ENCODE results near the gene SMIM22.

Gene SMIM22

GRCh38 chr16:4813251-4814003 lies 18.3 kb downstream of the SMIM22 start:
- no peak for DNase-seq (ENCODE audit: insufficient read length, low spot score)
- no peak for FAIRE-seq

- DNase-seq (ENCODE audit: insufficient read length, low spot score) = no peak
- FAIRE-seq = no peak
Measured at GRCh38 chr16:4814046-4814445, 18.9 kb downstream of the SMIM22 start.

- no peak for DNase-seq (ENCODE audit: insufficient read length, low spot score)
- no peak for FAIRE-seq
Measured at GRCh38 chr16:4814542-4815173, 19.5 kb downstream of the SMIM22 start.

GRCh38 chr16:4820652-4821051 lies 25.5 kb downstream of the SMIM22 start:
- DNase-seq (ENCODE audit: insufficient read length, low spot score) (no peak), FAIRE-seq (no peak)

- DNase-seq (ENCODE audit: insufficient read length, low spot score) (no peak), FAIRE-seq (no peak)
Measured at GRCh38 chr16:4825196-4825595, 30.0 kb downstream of the SMIM22 start.

- DNase-seq (ENCODE audit: insufficient read length, low spot score) (no peak), FAIRE-seq (no peak)
Measured at GRCh38 chr16:4826526-4826925, 31.4 kb downstream of the SMIM22 start.

- FAIRE-seq = no peak
- no peak for DNase-seq (ENCODE audit: insufficient read length, low spot score)
Measured at GRCh38 chr16:4826980-4827379, 31.8 kb downstream of the SMIM22 start.

- FAIRE-seq = no peak
- DNase-seq (ENCODE audit: insufficient read length, low spot score) = no peak
Measured at GRCh38 chr16:4828567-4829321, 33.6 kb downstream of the SMIM22 start.

GRCh38 chr16:4830408-4830807 lies 35.2 kb downstream of the SMIM22 start:
- FAIRE-seq = no peak
- no peak for DNase-seq (ENCODE audit: insufficient read length, low spot score)

GRCh38 chr16:4831616-4832015 lies 36.4 kb downstream of the SMIM22 start:
- DNase-seq (ENCODE audit: insufficient read length, low spot score) (no peak), FAIRE-seq (no peak)

GRCh38 chr16:4832698-4833343 lies 37.7 kb downstream of the SMIM22 start:
- FAIRE-seq (no peak), DNase-seq (ENCODE audit: insufficient read length, low spot score) (no peak)

GRCh38 chr16:4833584-4833983 lies 38.4 kb downstream of the SMIM22 start:
- DNase-seq (ENCODE audit: insufficient read length, low spot score) (no peak), FAIRE-seq (no peak)

- DNase-seq (ENCODE audit: insufficient read length, low spot score) (no peak), FAIRE-seq (no peak)
Measured at GRCh38 chr16:4836727-4837126, 41.6 kb downstream of the SMIM22 start.

GRCh38 chr16:4837733-4838501 lies 42.7 kb downstream of the SMIM22 start:
- FAIRE-seq (no peak), DNase-seq (ENCODE audit: insufficient read length, low spot score) (no peak)

GRCh38 chr16:4839942-4840341 lies 44.8 kb downstream of the SMIM22 start:
- no peak for FAIRE-seq
- no peak for DNase-seq (ENCODE audit: insufficient read length, low spot score)

- FAIRE-seq = no peak
- no peak for DNase-seq (ENCODE audit: insufficient read length, low spot score)
Measured at GRCh38 chr16:4840984-4841383, 45.8 kb downstream of the SMIM22 start.

Measured in HTR-8/SVneo (cell line).